Prostate gland (tissue), 2 donors: ENCODE measurements around the gene TYW3. TPM values are rescaled to one million over a fixed set of nuclear protein-coding genes. Genes with fewer than 3 reads are reported as not detected.

Source experiments
- DNase-seq: peaks from one replicate; pipeline ENCODE4 v3.0.0-alpha.2; 2019; ENCODE audit warnings: low spot score
- H3K27ac ChIP-seq, 2 donors: fragments of 200-600 bp; sonication (generic); 2 replicates each; pipeline ENCODE4 v1.5.1; 2017 to 2019
- H3K27me3 ChIP-seq: fragments of 200-600 bp; sonication (generic); replicated peaks from 2 replicates; pipeline ENCODE4 v1.5.1; 2019; ENCODE audit not compliant: insufficient read depth
- H3K36me3 ChIP-seq, 2 donors: fragments of 200-600 bp; sonication (generic); 1 replicate in 1 of 2; 2 replicates in 1 of 2; pipeline versions ENCODE4 v1.5.1 to v1.8.1; 2017 to 2019
- H3K4me1 ChIP-seq: fragments of 200-600 bp; sonication (generic); replicated peaks from 2 replicates; pipeline ENCODE4 v1.5.1; 2019
- H3K4me3 ChIP-seq, 2 donors: fragments of 200-600 bp; sonication (generic); 2 replicates each; pipeline ENCODE4 v1.5.1; 2017 to 2019
- H3K9me3 ChIP-seq: fragments of 200-600 bp; sonication (generic); 2 replicates; pipeline ENCODE4 v1.5.1; 2017
- CTCF ChIP-seq, 4 experiments: fragments of 200-600 bp in 2 of 4; fragments of 450-650 bp in 2 of 4; sonication (generic) in 2 of 4; IDR thresholded peaks; 1 replicate in 3 of 4; 2 replicates in 1 of 4; pipeline ENCODE4 v1.5.1; 2016 to 2019; ENCODE audit warnings: antibody characterized with exemption in 4 of 4, mild to moderate bottlenecking in 2 of 4, moderate library complexity in 2 of 4
- POLR2A ChIP-seq: fragments of 450-650 bp; IDR thresholded peaks from one replicate; pipeline ENCODE4 v1.6.1; 2016; ENCODE audit warnings: antibody characterized with exemption, mild to moderate bottlenecking
- POLR2AphosphoS5 ChIP-seq: sonication (generic); formaldehyde crosslinking; IDR thresholded peaks from one replicate; pipeline ENCODE4 v1.6.1; 2017; ENCODE audit warnings: antibody characterized with exemption
- WGBS: methylation state at CpG from one replicate; pipeline ENCODE4 v1.1.5; 2018; 5-methylcytosine and 5-hydroxymethylcytosine counted together
- intact Hi-C: fragments of 100-400 bp; cut with DNase I; formaldehyde crosslinking; loops from one replicate; pipeline ENCODE4 v1.14.2; 2022
- total RNA-seq, 2 donors: library from RNA; depleted of rRNA; stranded (reverse); fragments of >200 nt; gene quantifications; one replicate each; pipeline ENCODE4 v1.1.0, GENCODE V29; 2016

Gene TYW3
- 10 to 100 TPM; 15.8 to 16.1 TPM for total RNA-seq

- intact Hi-C loops = loop anchor here (5.0 kb wide), 1 partner anchor 536 kb away; the partner anchor contains the start of genes FPGT and LRRIQ3
- WGBS = 14% methylated on average over 30 of the region's 30 CpGs
- H3K36me3 ChIP-seq = peaks cover 0 to 4% of the 10 kb centered on the region in 2 donors
Measured at GRCh38 chr1:74732960-74733603, at the start of gene TYW3, which contains the start of gene CRYZ. TYW3 (plus strand) TSS chr1:74733152; CDS start chr1:74733245, 93 bp downstream. CRYZ (minus strand) TSS chr1:74733050; CDS start chr1:74724821, 8,229 bp downstream.

GRCh38 chr1:74683656-74684055 lies 49.3 kb upstream of the TYW3 start:
- TF ChIP-seq POLR2AphosphoS5 (no peak), CTCF (IDR thresholded peaks at IDR 0.05) (no peak), POLR2A (no peak)
- H3K4me3 ChIP-seq = no peak overlapping the region
- no peak overlapping the region for H3K27ac ChIP-seq
- H3K9me3 ChIP-seq = no peaks in the 10 kb centered on the region
- no peaks in the 10 kb centered on the region for H3K36me3 ChIP-seq
- intact Hi-C loops = no loop called here
- H3K4me1 ChIP-seq = no peaks in the 10 kb centered on the region
- no peak for DNase-seq
- no peaks in the 10 kb centered on the region for H3K27me3 ChIP-seq

More at GRCh38 chr1:74732960-74733603, at the start of gene TYW3, which contains the start of gene CRYZ:
- H3K27ac ChIP-seq = peak within 1 kb of the TSS; percentile 80 to 82
- DNase-seq = peak; percentile 89
- no peaks in the 10 kb centered on the region for H3K9me3 ChIP-seq
- H3K4me1 ChIP-seq = no peaks in the 10 kb centered on the region
- H3K4me3 ChIP-seq = peak within 1 kb of the TSS; percentile 61 to 80
- peak in 2 of 4 experiments; percentile 30 to 46 for TF ChIP-seq CTCF (IDR thresholded peaks at IDR 0.05)
- peak; percentile 54 for TF ChIP-seq POLR2A
- peak; percentile 95 for TF ChIP-seq POLR2AphosphoS5
- H3K27me3 ChIP-seq = no peaks in the 10 kb centered on the region

- 90% methylated on average over 2 of the region's 2 CpGs for WGBS
- Histone ChIP-seq H3K27me3 (no peaks in the 10 kb centered on the region), H3K27ac (no peak overlapping the region), H3K9me3 (no peaks in the 10 kb centered on the region), H3K36me3 (no peaks in the 10 kb centered on the region), H3K4me1 (no peaks in the 10 kb centered on the region), H3K4me3 (no peak overlapping the region)
- no peak for DNase-seq
- intact Hi-C loops = no loop called here
- TF ChIP-seq POLR2A (no peak), POLR2AphosphoS5 (no peak), CTCF (IDR thresholded peaks at IDR 0.05) (no peak)
Measured at GRCh38 chr1:74684301-74684700, 48.7 kb upstream of the TYW3 start.

- no peaks in the 10 kb centered on the region for H3K36me3 ChIP-seq
- H3K27ac ChIP-seq = no peak overlapping the region
- H3K4me3 ChIP-seq = no peak overlapping the region
- intact Hi-C loops = no loop called here
- DNase-seq = no peak
- H3K4me1 ChIP-seq = no peaks in the 10 kb centered on the region
- no peaks in the 10 kb centered on the region for H3K27me3 ChIP-seq
- TF ChIP-seq POLR2A (no peak), POLR2AphosphoS5 (no peak), CTCF (IDR thresholded peaks at IDR 0.05) (no peak)
- WGBS = 63% methylated on average over 4 of the region's 4 CpGs
- no peaks in the 10 kb centered on the region for H3K9me3 ChIP-seq
Measured at GRCh38 chr1:74686928-74687327, 46.0 kb upstream of the TYW3 start.
